Endothelial cell of umbilical vein (primary cell): ENCODE measurements around the gene CEP128. TPM values are rescaled to one million over a fixed set of nuclear protein-coding genes. Genes with fewer than 3 reads are reported as not detected.
A peak's percentile ranks its signal among the peaks of the same experiment; 100 is the strongest.

Source experiments
- BruUV-seq: library from RNA; stranded (reverse); fragments of 400-500 nt; replicated peaks from 2 replicates; lab custom pipeline; 2021; lab: Mats Ljungman, UMichigan
- CTCF ChIA-PET: fragments of 300-600, 350-600 bp; sonication (Branson Sonifier 250); formaldehyde crosslinking; loops from one replicate; lab custom pipeline; 2021; ENCODE audit warnings: antibody characterized with exemption, inconsistent platforms; lab: Charles Lee
- POLR2A ChIA-PET: fragments of 300-600, 350-600 bp; sonication (Branson Sonifier 250); formaldehyde crosslinking; loops from one replicate; lab custom pipeline; 2021; ENCODE audit warnings: antibody characterized with exemption, inconsistent platforms; lab: Charles Lee
- DNase-seq: peaks from one replicate; pipeline ENCODE4 v3.0.0-alpha.2; 2011; ENCODE audit warnings: low read depth, low spot score
- FAIRE-seq: peaks from 2 replicates; lab custom pipeline; 2011; peaks lifted over from hg19 to GRCh38; lab: Jason Lieb, UNC
- H2AFZ ChIP-seq: 2 replicates; pipeline ENCODE4 v1.6.0; 2012; ENCODE audit warnings: low read depth, low read length, control low read depth, inconsistent platforms
- H3K27ac ChIP-seq: 2 replicates; pipeline ENCODE4 v1.5.1; 2011; ENCODE audit warnings: low read depth, mild to moderate bottlenecking, control low read depth, low read length, moderate library complexity; ENCODE audit not compliant: insufficient read depth
- H3K27me3 ChIP-seq, 2 experiments: 2 replicates each; pipeline versions ENCODE4 v1.6.0 to v1.6.1; 2011; ENCODE audit warnings: low read length in 2 of 2, mixed read lengths in 1 of 2; ENCODE audit not compliant: control insufficient read depth in 2 of 2, insufficient read depth in 2 of 2
- H3K36me3 ChIP-seq, 2 experiments: 2 replicates in 1 of 2; 3 replicates in 1 of 2; pipeline ENCODE4 v1.5.1; 2011; ENCODE audit warnings: low read length in 2 of 2, mild to moderate bottlenecking in 1 of 2, moderate library complexity in 1 of 2; ENCODE audit not compliant: control insufficient read depth in 2 of 2, insufficient read depth in 2 of 2; ENCODE audit errors: extremely low read depth in 1 of 2
- H3K4me1 ChIP-seq: 3 replicates; pipeline ENCODE4 v1.5.1; 2011; ENCODE audit warnings: mild to moderate bottlenecking, low read length; ENCODE audit not compliant: control insufficient read depth, insufficient read depth; ENCODE audit errors: extremely low read depth
- H3K4me2 ChIP-seq: 2 replicates; pipeline ENCODE4 v1.6.1; 2011; ENCODE audit warnings: low read length, control low read depth, mixed read lengths; ENCODE audit not compliant: insufficient read depth
- H3K4me3 ChIP-seq, 3 experiments: fragments of 200-600 bp in 1 of 3; sonication (generic), shearing (Covaris generic) in 1 of 3; replicated peaks in 1 of 3; 2 replicates each; pipeline ENCODE4 v1.5.1; 2011 to 2016; ENCODE audit warnings: control low read depth in 3 of 3, low read length in 3 of 3, mild to moderate bottlenecking in 2 of 3, inconsistent platforms in 1 of 3, low read depth in 1 of 3, moderate library complexity in 1 of 3; ENCODE audit not compliant: insufficient read depth in 1 of 3
- H3K79me2 ChIP-seq: 2 replicates; pipeline ENCODE4 v1.6.0; 2012; ENCODE audit warnings: low read length, inconsistent platforms; ENCODE audit not compliant: control insufficient read depth, insufficient read depth
- H3K9ac ChIP-seq: replicated peaks from 2 replicates; pipeline ENCODE3; 2011; ENCODE audit warnings: low read length, control low read depth; ENCODE audit not compliant: insufficient read depth; ENCODE audit errors: extremely low read depth
- H3K9me1 ChIP-seq: replicated peaks from 3 replicates; pipeline ENCODE4 v1.6.0; 2011; ENCODE audit warnings: mild to moderate bottlenecking, low read length; ENCODE audit not compliant: control insufficient read depth, insufficient read depth; ENCODE audit errors: extremely low read depth
- H3K9me3 ChIP-seq: replicated peaks from 2 replicates; pipeline ENCODE4 v1.5.1; 2012; ENCODE audit warnings: low read length, inconsistent platforms; ENCODE audit not compliant: control insufficient read depth, insufficient read depth
- H4K20me1 ChIP-seq: replicated peaks from 2 replicates; pipeline ENCODE3; 2011; ENCODE audit warnings: mild to moderate bottlenecking, low read length; ENCODE audit not compliant: control insufficient read depth, insufficient read depth; ENCODE audit errors: extremely low read depth
- EZH2 ChIP-seq: IDR thresholded peaks from 2 replicates; pipeline ENCODE4 v1.6.1; 2012; ENCODE audit warnings: borderline replicate concordance, low read depth, mild to moderate bottlenecking, moderate library complexity, low read length, inconsistent platforms; ENCODE audit not compliant: severe bottlenecking
- FOS ChIP-seq: IDR thresholded peaks from 2 replicates; pipeline ENCODE4 v1.6.1; 2011; ENCODE audit warnings: mild to moderate bottlenecking, low read length, moderate library complexity, borderline replicate concordance; ENCODE audit not compliant: insufficient read depth
- GATA2 ChIP-seq: IDR thresholded peaks from 2 replicates; pipeline ENCODE4 v1.7.0; 2011; ENCODE audit warnings: low read depth, mild to moderate bottlenecking, moderate library complexity, mixed read lengths, low read length; ENCODE audit not compliant: insufficient read length, insufficient read depth
- JUN ChIP-seq: IDR thresholded peaks from 2 replicates; pipeline ENCODE4 v1.6.1; 2011; ENCODE audit warnings: borderline replicate concordance, low read depth; ENCODE audit not compliant: insufficient read length, insufficient read depth
- MYC ChIP-seq: IDR thresholded peaks from one replicate; pipeline ENCODE4 v1.6.1; 2011; ENCODE audit warnings: mild to moderate bottlenecking, low read depth, low read length
- POLR2A ChIP-seq: IDR thresholded peaks from 2 replicates; pipeline ENCODE4 v1.6.1; 2012; ENCODE audit warnings: low read depth, mild to moderate bottlenecking, control low read depth, low read length
- POLR2AphosphoS5 ChIP-seq: IDR thresholded peaks from 2 replicates; pipeline ENCODE4 v1.6.1; 2012; ENCODE audit warnings: low read depth, mild to moderate bottlenecking, control low read depth, low read length, moderate library complexity; ENCODE audit not compliant: insufficient read depth
- dilution Hi-C: fragments of 300-500 bp; cut with MboI; formaldehyde crosslinking; loops from one replicate; pipeline ENCODE4 v1.15.0; 2019; ENCODE audit warnings: low sequenced_read_pairs; ENCODE audit not compliant: extremely low pct_ligation_motif_present
- intact Hi-C: fragments of 100-400 bp; cut with micrococcal nuclease; formaldehyde crosslinking; loops from one replicate; pipeline ENCODE4 v1.10.0; 2022
- polyA plus RNA-seq, 4 experiments: library from polyadenylated mRNA; depleted of rRNA in 3 of 4; stranded (reverse) in 3 of 4; unstranded in 1 of 4; fragments of >200 nt; gene quantifications; 2 replicates each; pipeline versions ENCODE4 v1.2.1 to v1.2.3, GENCODE V29; 2011 to 2012; ENCODE audit warnings: missing spikeins in 1 of 4
- total RNA-seq: library from RNA; stranded (reverse); gene quantifications from 2 replicates; pipeline ENCODE4 v1.2.3, GENCODE V29; 2021
- TF ChIP-seq, protein P1 (sequence below), 2 donors: IDR thresholded peaks; 1 replicate in 1 of 2; 2 replicates in 1 of 2; pipeline ENCODE4 v1.5.1; 2011; ENCODE audit warnings: low read length in 2 of 2, mild to moderate bottlenecking in 2 of 2, moderate library complexity in 2 of 2, control low read depth in 1 of 2, inconsistent platforms in 1 of 2, low read depth in 1 of 2; ENCODE audit not compliant: insufficient read depth in 1 of 2; ENCODE audit errors: extremely low read depth in 1 of 2
- TF ChIP-seq, protein P2 (sequence below): IDR thresholded peaks from 2 replicates; pipeline ENCODE4 v1.6.1; 2011; ENCODE audit not compliant: insufficient read depth, insufficient read length

Gene CEP128
- total and polyA plus RNA-seq, 2 donors (not counting 3 experiments of a cell fraction or from before 2014, with no cell fraction given): 0.91 to 23.7 TPM

DNA sequence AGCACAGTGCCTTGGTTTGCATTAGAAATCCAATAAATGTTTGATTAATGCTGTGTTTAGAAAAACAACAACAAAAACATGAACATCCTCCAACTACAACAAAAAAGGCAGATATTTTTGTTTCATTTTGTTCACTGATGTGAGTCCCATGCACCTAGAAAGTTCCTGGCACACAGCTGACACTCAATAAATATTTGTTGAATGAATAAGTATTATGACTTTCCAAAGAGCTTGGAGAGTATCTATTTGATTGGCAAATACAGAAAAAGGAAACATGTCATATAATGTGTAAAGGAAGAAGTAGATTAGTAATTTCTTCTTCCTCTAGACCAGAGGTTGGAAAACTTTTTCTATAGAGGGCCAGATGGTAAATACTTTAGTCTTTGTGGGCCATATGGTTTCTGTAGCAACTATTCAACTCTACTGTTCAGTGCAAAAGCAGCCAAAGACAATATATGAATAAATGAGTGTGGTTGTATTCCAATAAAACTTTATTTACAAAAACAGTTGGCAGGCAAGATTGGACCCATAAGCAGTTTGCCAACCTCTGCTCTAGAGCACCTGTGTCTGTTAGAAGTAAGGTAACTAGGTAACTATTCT lies 417.9 kb downstream of the CEP128 start:
- H3K27ac ChIP-seq: no peak overlapping the region
- H3K9ac ChIP-seq: no peak overlapping the region
- ChIA-PET CTCF (interaction anchor here (1.2 to 1.7 kb wide), 4 partner anchors 10 to 1590 kb away, joined by 4 to 5 read pairs (median 5); no protein-coding TSS in a partner anchor), POLR2A (interaction anchor here (0.6 kb wide), 1 partner anchor 302 kb away, joined by 3 read pairs; no protein-coding TSS in a partner anchor)
- BruUV-seq: no TSS peak
- no peaks in the 10 kb centered on the region for H3K27me3 ChIP-seq
- H2AFZ ChIP-seq: no peak overlapping the region
- TF ChIP-seq FOS: peak; percentile 41
- no peak for TF ChIP-seq POLR2AphosphoS5
- H3K9me1 ChIP-seq: no peaks in the 10 kb centered on the region
- H3K4me2 ChIP-seq: no peak overlapping the region
- H3K36me3 ChIP-seq: no peaks in the 10 kb centered on the region
- H3K4me1 ChIP-seq: no peaks in the 10 kb centered on the region
- intact Hi-C loops: no loop called here
- dilution Hi-C loops: no loop called here
- DNase-seq (peak; percentile 47), FAIRE-seq (peak; percentile 69)
- no peaks in the 10 kb centered on the region for H3K9me3 ChIP-seq
- H3K4me3 ChIP-seq: no peak overlapping the region
- H4K20me1 ChIP-seq: no peaks in the 10 kb centered on the region
- H3K79me2 ChIP-seq: no peaks in the 10 kb centered on the region

DNA sequence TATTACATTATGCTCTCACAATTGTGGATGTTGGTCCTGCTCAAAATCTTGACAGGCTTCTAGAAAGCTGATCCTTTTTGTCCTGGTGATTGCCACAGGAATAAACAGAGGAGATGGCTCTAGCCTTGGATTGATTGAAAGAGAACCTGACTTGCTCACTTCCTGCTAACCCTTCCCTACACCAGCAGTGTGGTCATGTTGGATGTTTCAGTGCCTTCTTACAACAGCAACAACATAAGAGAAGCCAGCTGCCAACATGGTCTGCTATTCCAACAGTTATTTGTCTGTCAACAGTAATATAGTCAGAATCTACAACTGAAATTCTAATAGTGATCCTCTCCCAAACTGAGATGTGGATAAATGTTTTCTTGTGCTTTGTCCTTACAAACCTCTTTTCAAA lies 418.6 kb downstream of the CEP128 start:
- DNase-seq: peak; percentile 12
- intact Hi-C loops (no loop called here), dilution Hi-C loops (no loop called here)
- ChIA-PET CTCF (interaction anchor here (1.2 to 1.5 kb wide), 3 partner anchors 9 to 1589 kb away, joined by 4 to 5 read pairs (median 5); no protein-coding TSS in a partner anchor), POLR2A (no interaction called here)
- FAIRE-seq: peak; percentile 77
- H3K9me1 ChIP-seq: no peaks in the 10 kb centered on the region
- no peak overlapping the region for H3K4me3 ChIP-seq
- H3K27ac ChIP-seq: no peak overlapping the region
- no peaks in the 10 kb centered on the region for H3K4me1 ChIP-seq
- H3K4me2 ChIP-seq: no peak overlapping the region
- H4K20me1 ChIP-seq: no peaks in the 10 kb centered on the region
- no peaks in the 10 kb centered on the region for H3K36me3 ChIP-seq
- no TSS peak for BruUV-seq
- TF ChIP-seq GATA2 (no peak), FOS (no peak), EZH2 (no peak), MYC (no peak), JUN (no peak), POLR2AphosphoS5 (no peak), POLR2A (no peak)
- TF ChIP-seq, protein P1, sequence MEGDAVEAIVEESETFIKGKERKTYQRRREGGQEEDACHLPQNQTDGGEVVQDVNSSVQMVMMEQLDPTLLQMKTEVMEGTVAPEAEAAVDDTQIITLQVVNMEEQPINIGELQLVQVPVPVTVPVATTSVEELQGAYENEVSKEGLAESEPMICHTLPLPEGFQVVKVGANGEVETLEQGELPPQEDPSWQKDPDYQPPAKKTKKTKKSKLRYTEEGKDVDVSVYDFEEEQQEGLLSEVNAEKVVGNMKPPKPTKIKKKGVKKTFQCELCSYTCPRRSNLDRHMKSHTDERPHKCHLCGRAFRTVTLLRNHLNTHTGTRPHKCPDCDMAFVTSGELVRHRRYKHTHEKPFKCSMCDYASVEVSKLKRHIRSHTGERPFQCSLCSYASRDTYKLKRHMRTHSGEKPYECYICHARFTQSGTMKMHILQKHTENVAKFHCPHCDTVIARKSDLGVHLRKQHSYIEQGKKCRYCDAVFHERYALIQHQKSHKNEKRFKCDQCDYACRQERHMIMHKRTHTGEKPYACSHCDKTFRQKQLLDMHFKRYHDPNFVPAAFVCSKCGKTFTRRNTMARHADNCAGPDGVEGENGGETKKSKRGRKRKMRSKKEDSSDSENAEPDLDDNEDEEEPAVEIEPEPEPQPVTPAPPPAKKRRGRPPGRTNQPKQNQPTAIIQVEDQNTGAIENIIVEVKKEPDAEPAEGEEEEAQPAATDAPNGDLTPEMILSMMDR (IDR thresholded peaks at IDR 0.05; ENCODE audit: extremely low read depth in 1 of 2, insufficient read depth in 1 of 2, low read depth in 1 of 2, low read length in 2 of 2): no peak
- TF ChIP-seq, protein P2, sequence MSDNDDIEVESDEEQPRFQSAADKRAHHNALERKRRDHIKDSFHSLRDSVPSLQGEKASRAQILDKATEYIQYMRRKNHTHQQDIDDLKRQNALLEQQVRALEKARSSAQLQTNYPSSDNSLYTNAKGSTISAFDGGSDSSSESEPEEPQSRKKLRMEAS: no peak
- no peaks in the 10 kb centered on the region for H3K27me3 ChIP-seq
- H3K9me3 ChIP-seq: no peaks in the 10 kb centered on the region
- peak overlapping the region; percentile 44 for H2AFZ ChIP-seq
- H3K9ac ChIP-seq: no peak overlapping the region
- H3K79me2 ChIP-seq: no peaks in the 10 kb centered on the region
